T47D (cell line): ENCODE data around the gene PMEL.
"Not testable (repeated sequence)": the region's sequence is repeated elsewhere in the genome, so short reads cannot be mapped to it uniquely, and the experiment has no call there.

ENCODE experiments used
- DNase-seq, 2 experiments: peaks; one replicate each; pipeline versions ENCODE4 v3.0.0 to v3.0.0-alpha.2; 2011 to 2012; ENCODE audit warnings: low read depth in 1 of 2, low spot score in 1 of 2
- JUND ChIP-seq: IDR thresholded peaks from 2 replicates; pipeline ENCODE4 v1.6.1; 2012; ENCODE audit warnings: low read depth
- in situ Hi-C: cut with HindIII; loops from 2 replicates; pipeline ENCODE4 v1.10.0; 2016; ENCODE audit warnings: low sequenced_read_pairs, low pct_unique_long_range_greater_than_20kb

PMEL gene

GRCh38 chr12:55996715-55997534, 31.1 kb upstream of the PMEL start, which contains the start of gene SUOX:
SUOX (plus strand) TSS chr12:55997276; CDS start chr12:56002222, 4,946 bp downstream.
- no peak for TF ChIP-seq JUND
- DNase-seq: peak; percentile 99
- in situ Hi-C loops: no loop called here

- TF ChIP-seq JUND: no peak
- DNase-seq: peak; percentile 34 to 84
Measured at GRCh38 chr12:55996201-55996714, 30.4 kb upstream of the PMEL start.

GRCh38 chr12:55995366-55995765, 29.5 kb upstream of the PMEL start:
- in situ Hi-C loops: no loop called here
- DNase-seq: no peak
- no peak for TF ChIP-seq JUND

More at GRCh38 chr12:55996201-55996714, 30.4 kb upstream of the PMEL start:
- in situ Hi-C loops: no loop called here

DNA sequence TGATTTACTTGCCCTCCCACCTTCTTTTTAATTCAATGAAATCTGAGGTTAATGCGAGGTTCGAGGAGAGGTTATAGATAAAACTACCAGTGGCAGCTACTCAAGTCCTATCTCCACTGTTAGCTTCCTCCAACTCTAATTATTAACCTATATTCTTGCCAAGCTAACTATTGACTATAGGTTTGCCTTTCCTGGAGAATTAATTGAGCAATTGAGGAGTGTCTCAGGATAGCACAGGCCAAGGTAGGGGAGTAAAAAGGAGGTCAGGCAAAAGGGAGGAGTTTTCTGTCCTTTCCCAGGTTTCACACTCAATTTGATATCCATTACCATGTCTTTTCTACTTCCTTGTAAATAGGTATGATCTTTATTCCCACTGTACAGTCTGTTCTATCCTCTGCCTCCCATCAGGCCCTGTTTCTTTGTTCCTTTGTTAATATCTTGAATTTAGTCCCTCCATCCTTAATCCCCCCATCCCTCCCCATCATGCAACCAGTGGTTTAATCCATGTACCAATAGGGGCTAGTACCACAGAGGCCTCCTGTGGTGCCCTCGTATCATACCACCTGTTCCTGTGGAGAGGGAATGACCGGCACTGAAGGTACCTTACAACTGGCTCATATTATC, 27.5 kb upstream of the PMEL start:
- DNase-seq: no peak
- TF ChIP-seq JUND: no peak
- in situ Hi-C loops: no loop called here

- in situ Hi-C loops: no loop called here
- no peak for TF ChIP-seq JUND
- DNase-seq: no peak
Measured at GRCh38 chr12:55991110-55991509, 25.3 kb upstream of the PMEL start.

GRCh38 chr12:55985976-55986375, 20.1 kb upstream of the PMEL start:
- DNase-seq, in situ Hi-C loops: not testable (repeated sequence)

DNA sequence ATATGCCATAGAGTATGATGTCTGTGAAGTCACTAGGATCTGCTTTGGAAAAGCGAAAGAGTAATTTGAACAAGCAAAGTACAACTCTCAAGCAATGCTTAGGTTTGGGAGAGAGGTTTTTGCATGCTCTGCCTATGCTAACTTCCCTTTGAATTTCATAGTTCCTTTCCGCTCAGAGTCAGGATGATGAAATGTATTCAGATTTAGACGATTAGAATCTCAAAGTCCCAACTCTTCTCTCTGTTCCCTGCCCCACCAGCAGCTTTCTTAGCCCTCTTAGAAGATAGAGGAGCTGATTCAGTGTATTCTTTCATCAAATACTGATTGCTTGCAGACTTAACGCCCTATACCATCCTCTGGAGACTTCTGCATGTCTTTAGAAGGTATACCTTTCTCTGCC, 19.5 kb upstream of the PMEL start:
- no peak for TF ChIP-seq JUND
- in situ Hi-C loops: no loop called here
- DNase-seq: no peak

DNA sequence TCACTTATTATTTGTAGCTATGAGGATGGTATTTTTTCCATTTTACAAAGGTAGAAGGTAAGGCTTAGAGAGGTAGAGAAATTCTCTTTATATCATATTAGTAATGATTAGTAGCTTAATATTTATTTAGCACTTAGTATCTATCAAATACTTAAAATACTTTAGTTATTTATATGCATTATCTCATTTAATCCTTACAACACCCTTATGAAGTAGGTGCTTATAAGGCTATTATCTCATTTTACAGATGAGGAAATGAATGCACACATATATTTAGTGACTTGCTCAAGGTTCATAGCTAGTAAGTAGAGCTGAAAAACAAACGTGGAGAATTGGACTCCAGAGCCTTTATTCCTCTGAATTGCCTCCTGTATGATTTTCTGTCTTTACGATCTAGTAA, 19.0 kb upstream of the PMEL start:
- no peak for DNase-seq
- in situ Hi-C loops: no loop called here
- no peak for TF ChIP-seq JUND

DNA sequence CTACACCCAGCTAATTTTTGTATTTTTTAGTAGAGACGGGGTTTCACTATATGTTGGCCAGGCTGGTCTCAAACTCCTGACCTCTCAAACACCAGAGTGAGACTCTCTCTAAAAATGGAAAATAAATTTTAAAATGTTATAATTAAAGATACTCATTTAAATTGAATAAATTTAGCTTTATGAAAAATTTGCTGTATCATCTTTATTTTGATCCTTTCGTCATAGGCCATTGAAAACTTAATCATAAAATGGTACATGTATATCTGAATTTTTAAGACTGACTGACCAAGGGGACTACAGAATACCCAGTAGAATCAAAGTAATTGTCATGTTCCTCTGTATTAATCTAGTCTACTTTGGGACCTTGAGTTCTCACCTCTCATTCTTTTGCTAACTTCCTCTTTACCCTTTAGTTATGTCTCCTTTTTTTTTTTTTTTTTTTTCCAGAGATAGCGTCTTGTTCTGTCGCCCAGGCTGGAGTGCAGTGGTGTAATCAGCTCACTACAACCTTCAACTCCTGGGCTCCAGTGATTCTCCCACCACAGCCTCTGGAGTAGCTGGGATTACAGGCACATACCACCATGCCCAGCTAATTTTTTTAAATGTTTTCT, 17.5 kb upstream of the PMEL start:
- in situ Hi-C loops: no loop called here
- no peak for DNase-seq
- TF ChIP-seq JUND: no peak

GRCh38 chr12:55982319-55982936, 16.6 kb upstream of the PMEL start:
- in situ Hi-C loops: no loop called here
- no peak for TF ChIP-seq JUND
- no peak for DNase-seq

- DNase-seq, in situ Hi-C loops: not testable (repeated sequence)
Measured at GRCh38 chr12:55981882-55982281, 16.0 kb upstream of the PMEL start.

DNA sequence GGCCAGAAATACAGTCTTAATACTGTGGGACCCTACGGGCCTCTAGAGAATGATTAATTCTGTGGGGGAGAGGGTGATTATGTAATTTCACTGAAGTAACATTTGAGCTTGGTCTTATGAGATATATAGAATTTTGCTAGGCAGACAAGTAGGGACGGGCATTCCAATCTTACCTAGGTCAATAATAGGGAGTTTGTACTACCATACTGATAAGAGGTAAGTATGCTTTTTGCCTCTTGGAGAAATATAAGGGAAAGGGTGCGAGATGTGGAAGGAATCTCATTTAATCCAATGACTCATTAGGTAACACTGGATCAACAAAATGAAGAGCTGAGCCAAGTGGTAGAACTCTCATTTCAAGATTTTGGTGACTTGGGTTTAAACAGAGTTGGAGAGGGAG, 13.2 kb upstream of the PMEL start:
- TF ChIP-seq JUND: no peak
- no peak for DNase-seq
- in situ Hi-C loops: no loop called here
